Suprapubic skin (tissue), 3 donors: ENCODE measurements around the gene CENPM.

Experiments used
- POLR2A ChIP-seq, 2 donors: fragments of 450-650 bp; IDR thresholded peaks; one replicate each; pipeline ENCODE4 v1.6.1; 2017; ENCODE audit warnings: antibody characterized with exemption in 2 of 2, mild to moderate bottlenecking in 2 of 2, moderate library complexity in 2 of 2
- TF ChIP-seq, protein P1 (sequence below), 2 donors: fragments of 200-600 bp in 1 of 2; fragments of 450-650 bp in 1 of 2; sonication (generic) in 1 of 2; IDR thresholded peaks; one replicate each; pipeline ENCODE4 v1.5.1; 2016 to 2019; ENCODE audit warnings: antibody characterized with exemption in 2 of 2, mild to moderate bottlenecking in 1 of 2, moderate library complexity in 1 of 2

DNA sequence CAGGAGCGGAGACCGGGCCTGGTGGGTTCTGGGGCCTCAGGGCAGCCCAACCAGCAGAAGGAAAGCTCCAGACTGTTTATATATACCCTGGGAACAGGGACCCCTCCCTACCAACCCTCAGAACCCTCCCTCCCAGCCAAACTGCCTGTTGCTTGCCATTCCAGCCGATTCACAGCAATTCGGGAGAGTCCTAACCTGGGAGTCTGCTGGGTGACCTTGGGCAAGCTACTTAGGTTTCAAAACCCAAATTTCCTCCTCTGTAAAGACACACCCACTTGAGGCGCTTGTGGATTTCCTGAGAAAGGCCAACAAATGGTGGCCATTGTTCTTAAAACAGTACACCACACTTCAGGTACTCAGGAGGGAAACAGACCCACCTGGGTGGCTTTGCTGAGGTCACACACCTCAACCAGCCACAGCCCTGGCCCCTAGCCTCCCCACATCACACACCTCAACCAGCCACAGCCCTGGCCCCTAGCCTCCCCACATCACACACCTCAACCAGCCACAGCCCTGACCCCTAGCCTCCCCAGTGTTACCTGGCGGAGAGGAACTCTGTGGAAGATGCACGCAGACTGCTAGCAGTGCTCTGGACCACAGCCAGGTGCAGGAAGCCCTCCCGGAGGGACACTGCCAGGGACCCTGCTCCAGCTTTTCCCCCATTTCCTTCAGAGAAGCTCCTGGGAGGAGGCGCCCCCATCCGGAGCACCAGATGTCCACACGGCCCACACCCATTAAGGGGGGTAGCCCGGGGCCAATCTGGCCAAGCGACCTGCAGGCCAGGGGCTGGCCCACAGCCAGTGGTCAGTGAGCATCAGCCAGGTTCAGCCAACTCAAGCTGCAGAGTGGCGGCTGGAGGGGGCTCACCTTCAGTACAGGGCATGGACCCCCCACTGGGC, 38.3 kb downstream of the CENPM start:
- TF ChIP-seq POLR2A (IDR thresholded peaks at IDR 0.05), result no peak
- TF ChIP-seq, protein P1, sequence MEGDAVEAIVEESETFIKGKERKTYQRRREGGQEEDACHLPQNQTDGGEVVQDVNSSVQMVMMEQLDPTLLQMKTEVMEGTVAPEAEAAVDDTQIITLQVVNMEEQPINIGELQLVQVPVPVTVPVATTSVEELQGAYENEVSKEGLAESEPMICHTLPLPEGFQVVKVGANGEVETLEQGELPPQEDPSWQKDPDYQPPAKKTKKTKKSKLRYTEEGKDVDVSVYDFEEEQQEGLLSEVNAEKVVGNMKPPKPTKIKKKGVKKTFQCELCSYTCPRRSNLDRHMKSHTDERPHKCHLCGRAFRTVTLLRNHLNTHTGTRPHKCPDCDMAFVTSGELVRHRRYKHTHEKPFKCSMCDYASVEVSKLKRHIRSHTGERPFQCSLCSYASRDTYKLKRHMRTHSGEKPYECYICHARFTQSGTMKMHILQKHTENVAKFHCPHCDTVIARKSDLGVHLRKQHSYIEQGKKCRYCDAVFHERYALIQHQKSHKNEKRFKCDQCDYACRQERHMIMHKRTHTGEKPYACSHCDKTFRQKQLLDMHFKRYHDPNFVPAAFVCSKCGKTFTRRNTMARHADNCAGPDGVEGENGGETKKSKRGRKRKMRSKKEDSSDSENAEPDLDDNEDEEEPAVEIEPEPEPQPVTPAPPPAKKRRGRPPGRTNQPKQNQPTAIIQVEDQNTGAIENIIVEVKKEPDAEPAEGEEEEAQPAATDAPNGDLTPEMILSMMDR (IDR thresholded peaks at IDR 0.05), result no peak
